Effector memory CD4-positive, alpha-beta T cell (primary cell): Measurements from ENCODE around the gene UBTD2.
"Not testable (repeated sequence)": the region's sequence is repeated elsewhere in the genome, so short reads cannot be mapped to it uniquely, and the experiment has no call there.

ENCODE experiments used
- DNase-seq, 3 donors: peaks; one replicate each; pipeline ENCODE4 v3.0.0-alpha.2; 2020
- H3K27ac ChIP-seq: 2 replicates; pipeline ENCODE4 v1.7.0; 2013; ENCODE audit warnings: mild to moderate bottlenecking, low read length, moderate library complexity; ENCODE audit not compliant: insufficient read depth, poor library complexity, severe bottlenecking
- H3K27me3 ChIP-seq: replicated peaks from 2 replicates; pipeline ENCODE4 v1.7.0; 2013; ENCODE audit warnings: mild to moderate bottlenecking, low read length; ENCODE audit not compliant: insufficient read depth, control insufficient read depth, poor library complexity, severe bottlenecking
- H3K36me3 ChIP-seq: 2 replicates; pipeline ENCODE4 v1.7.0; 2013; ENCODE audit warnings: mild to moderate bottlenecking, low read length, moderate library complexity; ENCODE audit not compliant: control insufficient read depth, insufficient read depth
- H3K4me1 ChIP-seq: 2 replicates; pipeline ENCODE4 v1.7.0; 2013; ENCODE audit warnings: low read length, mild to moderate bottlenecking; ENCODE audit not compliant: control insufficient read depth, insufficient read depth, poor library complexity, severe bottlenecking
- H3K4me3 ChIP-seq: 2 replicates; pipeline ENCODE4 v1.7.0; 2013; ENCODE audit warnings: low read length, low read depth, mild to moderate bottlenecking; ENCODE audit not compliant: insufficient read depth, poor library complexity, severe bottlenecking
- H3K9me3 ChIP-seq: 2 replicates; pipeline ENCODE4 v1.7.0; 2013; ENCODE audit warnings: mild to moderate bottlenecking, low read length, moderate library complexity; ENCODE audit not compliant: control insufficient read depth
- total RNA-seq, 3 donors: gene quantifications; one replicate each; lab custom pipeline; 2026; lab: John Stamatoyannopoulos, UW

Gene UBTD2, protein sequence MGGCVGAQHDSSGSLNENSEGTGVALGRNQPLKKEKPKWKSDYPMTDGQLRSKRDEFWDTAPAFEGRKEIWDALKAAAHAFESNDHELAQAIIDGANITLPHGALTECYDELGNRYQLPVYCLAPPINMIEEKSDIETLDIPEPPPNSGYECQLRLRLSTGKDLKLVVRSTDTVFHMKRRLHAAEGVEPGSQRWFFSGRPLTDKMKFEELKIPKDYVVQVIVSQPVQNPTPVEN
- 4.6 to 6.7 (median 5.0) reads per million in 3 donors for total RNA-seq

DNA sequence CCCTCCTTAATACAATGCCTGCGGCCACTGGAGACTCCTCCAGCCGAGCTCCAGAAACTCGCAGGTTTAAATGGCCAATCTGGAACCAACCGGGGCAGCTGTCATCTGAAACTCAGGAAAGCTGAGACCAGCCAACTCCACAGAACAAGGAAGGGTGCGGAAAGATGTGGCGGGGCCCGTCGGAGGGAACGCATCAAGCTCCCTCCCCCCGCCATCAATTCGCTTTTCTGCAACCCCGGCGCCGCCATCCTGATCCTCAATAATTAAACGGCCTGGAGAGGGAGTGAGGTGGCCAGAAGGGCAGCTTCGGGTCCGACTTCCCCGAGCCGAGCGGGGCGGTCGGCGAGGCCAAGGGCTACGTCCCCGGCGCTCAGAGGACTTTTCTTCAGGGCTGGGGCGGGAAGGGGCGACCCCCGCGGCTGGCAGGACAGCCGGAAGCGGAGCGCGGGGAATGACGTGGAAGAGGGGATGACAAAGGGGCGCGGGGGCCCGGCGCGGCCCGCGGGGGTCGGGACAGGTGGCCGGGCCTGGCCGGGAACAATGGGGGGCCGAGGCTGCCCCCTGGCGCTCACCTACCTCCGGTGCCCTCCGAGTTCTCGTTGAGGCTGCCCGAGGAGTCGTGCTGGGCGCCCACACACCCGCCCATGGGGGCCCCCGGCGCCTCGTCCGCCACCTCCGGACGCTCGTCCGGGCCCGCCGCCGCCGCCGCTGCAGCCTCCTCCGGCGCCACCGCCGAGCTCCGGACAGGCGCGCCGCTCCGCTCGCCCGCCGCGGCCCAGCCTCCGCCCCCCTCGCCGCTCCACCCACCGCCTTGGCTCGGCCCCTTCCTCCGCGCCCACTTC is at the start of gene UBTD2:
Gene UBTD2 (minus strand): TSS at position 745 of the 842 bp plus-strand sequence. CDS start 99 bp downstream, at position 646.
- H3K27me3 ChIP-seq = no peaks in the 10 kb centered on the region
- H3K4me3 ChIP-seq = peak within 1 kb of the TSS; percentile 86
- no peaks in the 10 kb centered on the region for H3K9me3 ChIP-seq
- peaks cover 6% of the 10 kb centered on the region for H3K4me1 ChIP-seq
- peak; percentile 49 to 56 (median 56) for DNase-seq
- peak within 1 kb of the TSS; percentile 43 for H3K27ac ChIP-seq
- no peaks in the 10 kb centered on the region for H3K36me3 ChIP-seq

DNA sequence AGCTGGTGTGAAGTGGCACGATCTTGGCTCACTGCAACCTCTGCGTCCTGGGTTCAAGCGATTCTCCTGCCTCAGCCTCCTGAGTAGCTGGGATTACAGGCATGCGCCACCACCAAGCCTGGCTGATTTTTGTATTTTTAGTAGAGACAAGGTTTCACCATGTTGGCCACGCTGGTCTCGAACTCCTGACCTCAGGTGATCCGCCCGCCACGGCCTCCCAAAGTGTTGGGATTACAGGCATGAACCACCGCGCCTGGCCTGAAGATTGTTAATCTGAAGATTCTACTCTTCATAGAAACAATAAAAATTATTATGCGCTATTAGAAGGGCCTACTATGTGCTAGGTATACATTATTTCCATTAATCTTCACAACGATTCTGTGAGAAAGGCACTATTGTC is 43.3 kb upstream of the UBTD2 start:
- not testable (repeated sequence) for H3K4me1 ChIP-seq, H3K27ac ChIP-seq, H3K9me3 ChIP-seq, H3K36me3 ChIP-seq, H3K27me3 ChIP-seq, H3K4me3 ChIP-seq, DNase-seq

DNA sequence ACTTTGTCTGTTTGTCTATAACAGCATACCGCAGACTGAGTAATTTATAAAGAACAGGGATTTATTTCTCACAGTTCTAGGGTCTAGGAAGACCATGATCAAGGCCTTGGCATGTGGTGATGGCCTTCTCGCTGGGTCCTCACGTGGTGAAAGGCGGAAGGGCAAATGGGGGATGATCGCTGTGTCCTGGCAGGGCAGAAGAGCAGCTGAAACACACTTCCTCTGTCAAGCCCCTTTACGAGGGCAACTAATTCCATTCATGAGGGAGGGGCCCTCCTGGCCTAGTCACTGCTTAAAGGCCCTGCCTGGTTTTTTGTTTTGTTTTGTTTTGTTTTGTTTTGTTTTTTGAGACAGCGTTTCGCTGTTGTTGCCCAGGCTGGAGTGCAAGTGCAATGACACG is 41.9 kb upstream of the UBTD2 start:
- Histone ChIP-seq H3K36me3 (no peaks in the 10 kb centered on the region), H3K9me3 (no peaks in the 10 kb centered on the region), H3K4me3 (no peak overlapping the region), H3K4me1 (no peaks in the 10 kb centered on the region), H3K27me3 (no peaks in the 10 kb centered on the region), H3K27ac (no peak overlapping the region)
- DNase-seq = no peak

DNA sequence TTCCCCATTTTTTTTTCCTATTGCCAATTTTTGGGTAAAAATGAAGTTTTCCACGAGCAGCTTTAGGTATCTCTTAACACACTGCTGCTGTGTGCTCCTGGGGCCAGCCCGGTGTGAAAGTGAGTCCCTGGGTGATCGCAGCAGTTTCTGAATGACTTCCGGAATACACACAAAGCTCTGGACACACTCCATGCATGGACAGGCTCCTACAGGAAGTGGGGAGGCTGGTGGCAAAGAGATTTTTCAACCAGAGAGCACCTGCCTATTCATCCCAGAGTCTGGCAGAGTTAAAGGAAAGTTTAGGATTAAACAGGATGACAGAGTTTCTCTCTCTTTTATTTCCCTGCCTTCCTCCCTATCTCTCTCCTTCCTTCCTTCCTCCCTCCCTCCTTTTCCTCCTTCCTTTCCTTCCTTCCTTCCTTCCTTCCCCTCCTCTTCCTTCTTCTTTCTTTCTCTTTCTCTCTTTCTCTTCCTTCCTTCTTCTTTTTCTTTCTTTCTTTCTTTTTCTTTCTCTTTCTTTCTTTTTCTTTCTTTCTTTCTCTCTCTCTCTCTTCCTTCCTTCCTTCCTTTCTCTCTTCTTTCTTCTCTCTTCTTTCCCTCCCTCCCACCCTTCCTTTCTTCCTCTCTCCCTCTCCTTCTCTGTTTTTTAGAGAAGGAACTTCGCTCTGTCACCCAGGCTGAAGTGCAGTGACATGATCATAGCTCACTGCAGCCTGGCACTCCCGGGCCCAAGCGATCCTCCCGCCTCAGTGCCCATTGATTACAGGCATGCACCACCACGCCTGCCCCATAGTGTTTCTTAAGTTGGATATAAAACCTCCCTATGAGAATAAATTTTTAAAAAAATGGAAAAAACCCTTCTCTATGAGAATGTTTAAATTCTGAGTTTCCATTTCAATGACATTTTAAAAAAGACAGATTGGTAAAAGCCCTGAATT is 38.7 kb upstream of the UBTD2 start:
- H3K4me3 ChIP-seq = no peak overlapping the region
- no peaks in the 10 kb centered on the region for H3K36me3 ChIP-seq
- no peaks in the 10 kb centered on the region for H3K4me1 ChIP-seq
- H3K9me3 ChIP-seq = no peaks in the 10 kb centered on the region
- no peaks in the 10 kb centered on the region for H3K27me3 ChIP-seq
- H3K27ac ChIP-seq = no peak overlapping the region
- no peak for DNase-seq

DNA sequence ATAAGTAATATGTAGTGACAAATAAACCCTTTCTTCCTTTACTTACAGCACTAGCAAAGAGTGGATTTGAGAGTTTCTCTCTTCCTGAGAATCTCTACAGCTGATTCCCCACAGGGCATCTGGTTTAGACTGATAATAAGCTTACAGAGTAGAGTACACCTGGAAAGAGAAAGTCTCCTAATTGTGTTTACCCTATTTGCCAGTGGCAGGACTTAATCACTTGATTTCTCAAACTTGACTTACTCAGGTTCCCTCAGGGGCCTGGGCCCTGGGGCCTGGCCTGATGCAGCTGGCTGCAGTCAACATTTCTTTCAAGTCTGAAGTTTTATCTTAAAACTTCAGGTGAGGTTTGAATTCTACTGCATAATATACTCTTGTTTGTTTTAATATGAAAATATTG is 38.0 kb upstream of the UBTD2 start:
- Histone ChIP-seq H3K4me3 (no peak overlapping the region), H3K9me3 (no peaks in the 10 kb centered on the region), H3K27ac (no peak overlapping the region), H3K27me3 (no peaks in the 10 kb centered on the region), H3K36me3 (no peaks in the 10 kb centered on the region), H3K4me1 (no peaks in the 10 kb centered on the region)
- DNase-seq = no peak

DNA sequence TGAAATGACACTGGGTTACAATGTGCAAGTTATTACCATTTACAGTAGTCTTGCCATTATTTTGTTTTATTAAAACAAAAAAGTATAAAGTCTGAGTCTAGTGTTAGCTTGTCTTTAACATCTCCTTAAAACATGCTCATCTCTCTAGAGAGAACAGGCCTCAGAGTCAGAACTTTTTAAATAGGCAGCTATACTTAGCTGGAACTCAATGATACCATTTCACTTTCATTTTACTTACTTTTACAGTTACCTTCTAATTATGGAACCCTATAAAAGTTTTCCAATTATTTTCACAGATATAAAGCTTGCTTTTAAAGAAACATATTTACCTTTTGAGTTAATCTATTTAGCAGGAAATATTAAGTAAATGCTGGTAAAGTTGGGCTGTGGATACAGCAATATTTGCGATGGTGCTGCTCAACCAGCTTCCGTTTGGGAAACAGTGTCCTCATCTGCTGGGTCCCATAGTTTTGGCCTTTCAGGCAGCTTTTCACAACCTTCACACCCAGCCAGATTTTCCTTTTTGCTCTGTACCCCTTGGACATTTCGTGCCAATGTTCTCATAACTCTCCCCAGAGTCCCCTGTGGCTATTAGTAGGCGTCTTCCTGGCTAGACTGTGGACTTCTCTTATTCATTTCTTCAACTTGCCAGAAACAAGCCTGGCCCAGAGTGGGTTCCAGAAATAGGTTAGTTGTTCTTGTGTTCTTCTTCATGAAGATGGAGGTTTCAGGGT is 36.3 kb upstream of the UBTD2 start:
- H3K9me3 ChIP-seq = no peaks in the 10 kb centered on the region
- no peaks in the 10 kb centered on the region for H3K36me3 ChIP-seq
- no peak overlapping the region for H3K27ac ChIP-seq
- no peak overlapping the region for H3K4me3 ChIP-seq
- no peaks in the 10 kb centered on the region for H3K27me3 ChIP-seq
- no peaks in the 10 kb centered on the region for H3K4me1 ChIP-seq
- DNase-seq = no peak

DNA sequence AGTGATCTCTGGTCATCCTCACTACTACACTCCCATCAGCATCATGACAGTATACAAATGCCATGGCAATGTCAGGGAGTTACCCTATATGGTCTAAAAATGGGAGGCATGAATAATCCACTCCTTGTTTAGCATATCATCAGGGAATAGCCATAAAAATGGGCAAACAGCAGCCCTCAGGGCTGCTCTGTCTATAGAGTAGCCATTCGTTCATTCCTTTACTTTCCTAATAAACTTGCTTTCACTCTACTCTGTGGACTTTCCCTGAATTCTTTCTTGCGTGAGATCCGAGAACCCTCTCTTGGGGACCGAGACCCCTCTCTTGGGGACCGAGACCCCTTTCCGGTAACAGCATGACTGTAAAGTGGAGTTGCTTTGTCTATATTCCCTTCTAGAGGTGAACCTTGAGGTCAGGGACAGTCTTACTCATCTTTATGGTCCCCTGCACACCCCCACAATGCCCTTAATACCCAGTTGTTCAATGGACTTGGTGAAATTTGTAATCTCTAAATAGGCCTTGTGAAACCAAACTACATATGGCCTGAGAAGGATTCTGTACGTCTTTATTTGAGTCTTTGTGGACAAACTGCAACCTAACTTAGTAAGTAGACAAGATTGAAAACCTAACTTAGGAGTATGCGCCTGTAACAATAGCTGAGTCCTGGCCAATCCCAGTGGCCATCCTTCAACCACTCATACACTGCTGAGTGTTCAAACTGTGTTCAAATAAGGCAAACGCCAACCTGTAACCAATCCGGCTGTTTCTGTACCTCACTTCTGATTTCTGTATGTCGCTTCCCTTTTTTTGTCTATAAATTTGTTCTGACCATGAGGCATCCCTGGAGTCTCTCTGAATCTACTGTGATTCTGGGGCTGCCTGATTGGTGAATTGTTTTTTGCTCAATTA is 32.3 kb upstream of the UBTD2 start:
- Histone ChIP-seq H3K27me3 (no peaks in the 10 kb centered on the region), H3K9me3 (no peaks in the 10 kb centered on the region), H3K4me1 (no peaks in the 10 kb centered on the region), H3K36me3 (no peaks in the 10 kb centered on the region), H3K27ac (no peak overlapping the region), H3K4me3 (no peak overlapping the region)
- DNase-seq = no peak

DNA sequence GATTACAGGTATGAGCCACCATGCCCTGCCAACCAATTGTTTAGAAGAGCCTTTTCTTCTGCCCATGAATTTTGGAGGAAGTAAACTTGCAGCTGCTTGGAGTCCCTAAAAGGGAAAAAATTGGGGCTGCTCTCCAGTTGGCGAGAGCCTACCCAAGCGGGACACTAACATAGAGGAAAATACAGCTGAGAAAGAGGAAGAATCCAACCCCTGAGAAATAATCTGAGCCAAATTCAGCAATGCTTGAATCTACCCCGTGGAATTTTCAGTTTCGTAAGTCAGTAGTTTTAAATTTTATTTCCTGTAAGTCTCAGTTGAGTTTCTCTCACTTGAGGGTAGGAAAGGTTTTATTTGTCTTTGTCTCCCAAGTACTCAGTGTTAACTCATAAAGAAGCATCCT is 30.4 kb upstream of the UBTD2 start:
- no peak overlapping the region for H3K27ac ChIP-seq
- H3K27me3 ChIP-seq = no peaks in the 10 kb centered on the region
- DNase-seq = no peak
- no peaks in the 10 kb centered on the region for H3K9me3 ChIP-seq
- H3K36me3 ChIP-seq = no peaks in the 10 kb centered on the region
- H3K4me3 ChIP-seq = no peak overlapping the region
- H3K4me1 ChIP-seq = no peaks in the 10 kb centered on the region

DNA sequence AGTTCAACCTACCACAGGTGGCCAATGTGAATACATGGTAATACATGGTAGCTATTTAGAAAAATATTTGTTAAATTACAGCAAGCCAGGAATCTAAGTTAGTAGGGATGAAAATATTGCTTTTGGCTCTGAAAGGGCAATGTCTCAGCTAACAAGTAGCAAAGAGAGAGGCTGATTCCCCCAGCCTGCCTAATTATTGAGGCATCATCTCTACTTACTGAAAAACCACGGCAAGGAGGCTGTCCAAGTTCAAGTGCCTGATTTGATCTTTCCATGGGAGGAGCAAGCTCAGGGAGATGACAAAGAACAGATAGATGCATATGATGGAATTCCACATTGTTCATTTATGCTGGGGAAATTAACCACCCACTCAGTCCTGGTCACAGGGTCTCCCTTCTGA is 28.7 kb upstream of the UBTD2 start:
- no peak overlapping the region for H3K27ac ChIP-seq
- H3K9me3 ChIP-seq = no peaks in the 10 kb centered on the region
- no peaks in the 10 kb centered on the region for H3K36me3 ChIP-seq
- no peak overlapping the region for H3K4me3 ChIP-seq
- H3K27me3 ChIP-seq = no peaks in the 10 kb centered on the region
- no peak for DNase-seq
- no peaks in the 10 kb centered on the region for H3K4me1 ChIP-seq
